HCT116 (cell line): ENCODE results near the gene OR5K4. TPM values are rescaled to one million over a fixed set of nuclear protein-coding genes. Genes with fewer than 3 reads are reported as not detected.
A peak's percentile ranks its signal among the peaks of the same experiment; 100 is the strongest.

Source experiments
- ATAC-seq: fragments of 200-7000 bp; cut with Tn5 transposase; 2 replicates; pipeline ENCODE4 v1.9.1; 2020; ENCODE audit warnings: mild to moderate bottlenecking, moderate library complexity
- BruUV-seq: library from RNA; stranded (reverse); fragments of 400-500 nt; replicated peaks from 2 replicates; lab custom pipeline; 2021; lab: Mats Ljungman, UMichigan
- CTCF ChIA-PET: fragments of 300-600 bp; sonication (Branson Sonifier 250); formaldehyde crosslinking; loops from one replicate; lab custom pipeline; 2021; ENCODE audit warnings: antibody characterized with exemption; lab: Charles Lee
- POLR2A ChIA-PET: fragments of 300-600, 350-600 bp; sonication (Branson Sonifier 250); formaldehyde crosslinking; loops from one replicate; lab custom pipeline; 2021; ENCODE audit warnings: antibody characterized with exemption; lab: Charles Lee
- RAD21 ChIA-PET, 2 experiments: fragments of 300-600 bp; sonication (Branson Sonifier 250); formaldehyde crosslinking; loops; one replicate each; lab custom pipeline; 2023; ENCODE audit warnings: low total read pairs in 2 of 2; ENCODE audit not compliant: uncharacterized antibody in 2 of 2, unreplicated experiment in 2 of 2, low non-redundant PET in 1 of 2; lab: Charles Lee
- DNase-seq: peaks from one replicate; pipeline ENCODE4 v3.0.0-alpha.2; 2010; ENCODE audit warnings: low read depth, low spot score
- H2AFZ ChIP-seq: fragments of 200-600 bp; shearing (Covaris generic), sonication (generic); 2 replicates; pipeline ENCODE4 v1.6.1; 2017; ENCODE audit warnings: low read depth, mixed run types, mixed read lengths, antibody characterized with exemption, low read length; ENCODE audit not compliant: poor library complexity, severe bottlenecking
- H3K27ac ChIP-seq: 2 replicates; pipeline ENCODE4 v1.5.1; 2012; ENCODE audit warnings: low read depth, low read length
- H3K27me3 ChIP-seq: fragments of 200-600 bp; sonication (generic); 2 replicates; pipeline ENCODE4 v1.6.1; 2016; ENCODE audit warnings: mixed run types, low read length, mixed read lengths; ENCODE audit not compliant: insufficient read depth
- H3K36me3 ChIP-seq, 2 experiments: fragments of 200-500 bp in 1 of 2; fragments of 200-600 bp in 1 of 2; sonication (Bioruptor generic) in 1 of 2; sonication (generic) in 1 of 2; 2 replicates each; pipeline versions ENCODE4 v1.5.1 to v1.6.1; 2014 to 2016; ENCODE audit warnings: low read length in 2 of 2, inconsistent platforms in 1 of 2, mixed read lengths in 1 of 2, mixed run types in 1 of 2; ENCODE audit not compliant: insufficient read depth in 2 of 2, control insufficient read depth in 1 of 2
- H3K4me1 ChIP-seq, 2 experiments: fragments of 200-600 bp in 1 of 2; sonication (generic) in 1 of 2; 2 replicates each; pipeline versions ENCODE4 v1.5.1 to v1.6.1; 2012 to 2017; ENCODE audit warnings: low read length in 2 of 2, inconsistent platforms in 1 of 2, mild to moderate bottlenecking in 1 of 2, mixed read lengths in 1 of 2, mixed run types in 1 of 2, moderate library complexity in 1 of 2; ENCODE audit not compliant: insufficient read depth in 2 of 2, control insufficient read depth in 1 of 2
- H3K4me2 ChIP-seq: fragments of 200-600 bp; sonication (generic); 2 replicates; pipeline ENCODE4 v1.6.1; 2017; ENCODE audit warnings: mixed run types, low read length, mixed read lengths
- H3K4me3 ChIP-seq, 2 experiments: fragments of 200-600 bp in 1 of 2; sonication (generic) in 1 of 2; replicated peaks in 1 of 2; 2 replicates each; pipeline ENCODE4 v1.5.1; 2011 to 2016; ENCODE audit warnings: low read length in 2 of 2, control low read depth in 1 of 2, low read depth in 1 of 2, mild to moderate bottlenecking in 1 of 2, mixed read lengths in 1 of 2, mixed run types in 1 of 2
- H3K79me2 ChIP-seq: fragments of 200-600 bp; sonication (generic); 2 replicates; pipeline ENCODE4 v1.6.1; 2017; ENCODE audit warnings: mild to moderate bottlenecking, mixed run types, low read length, moderate library complexity, mixed read lengths; ENCODE audit not compliant: insufficient read depth
- H3K9ac ChIP-seq: fragments of 200-600 bp; sonication (generic); 2 replicates; pipeline ENCODE4 v1.6.1; 2016; ENCODE audit warnings: low read length, mixed read lengths
- H3K9me2 ChIP-seq: fragments of 200-600 bp; sonication (generic), shearing (Covaris generic); 2 replicates; pipeline ENCODE4 v1.6.1; 2017; ENCODE audit warnings: mixed run types, mild to moderate bottlenecking, moderate library complexity; ENCODE audit not compliant: insufficient read depth
- H3K9me3 ChIP-seq, 2 experiments: fragments of 200-500 bp in 1 of 2; fragments of 200-600 bp in 1 of 2; sonication (Bioruptor generic) in 1 of 2; sonication (generic) in 1 of 2; 2 replicates each; pipeline ENCODE4 v1.6.1; 2014 to 2017; ENCODE audit warnings: low read length in 2 of 2, mixed read lengths in 2 of 2, inconsistent platforms in 1 of 2, low read depth in 1 of 2, mild to moderate bottlenecking in 1 of 2, mixed run types in 1 of 2, moderate library complexity in 1 of 2; ENCODE audit not compliant: control insufficient read depth in 1 of 2, insufficient read depth in 1 of 2
- H4K20me1 ChIP-seq: fragments of 200-600 bp; sonication (generic), shearing (Covaris generic); 2 replicates; pipeline ENCODE4 v1.6.1; 2017; ENCODE audit warnings: mixed run types, mild to moderate bottlenecking, moderate library complexity; ENCODE audit not compliant: insufficient read depth
- CEBPB ChIP-seq: IDR thresholded peaks from 2 replicates; pipeline ENCODE4 v1.6.1; 2012; ENCODE audit warnings: low read depth
- CTCF ChIP-seq, 3 experiments: fragments of 200-600 bp in 1 of 3; sonication (generic) in 1 of 3; IDR thresholded peaks in 2 of 3; conservative IDR thresholded peaks in 1 of 3; 2 replicates each; pipeline ENCODE4 v1.5.1; 2012 to 2017; ENCODE audit warnings: low read depth in 2 of 3, low read length in 2 of 3, antibody characterized with exemption in 1 of 3, borderline replicate concordance in 1 of 3, control low read depth in 1 of 3, mild to moderate bottlenecking in 1 of 3, mixed read lengths in 1 of 3, mixed run types in 1 of 3, moderate library complexity in 1 of 3; ENCODE audit not compliant: insufficient read depth in 1 of 3
- ELF1 ChIP-seq: IDR thresholded peaks from 2 replicates; pipeline ENCODE4 v1.6.1; 2012; ENCODE audit warnings: low read depth, borderline replicate concordance
- EZH2 ChIP-seq: fragments of 200-600 bp; sonication (generic); IDR thresholded peaks from 2 replicates; pipeline ENCODE4 v1.6.1; 2017; ENCODE audit warnings: antibody characterized with exemption, mixed run types
- FOSL1 ChIP-seq: IDR thresholded peaks from 2 replicates; pipeline ENCODE4 v1.6.1; 2012; ENCODE audit warnings: low read depth
- MAX ChIP-seq: IDR thresholded peaks from 2 replicates; pipeline ENCODE4 v1.6.1; 2012
- POLR2A ChIP-seq: IDR thresholded peaks from 2 replicates; pipeline ENCODE4 v1.7.0; 2011; ENCODE audit warnings: borderline replicate concordance; ENCODE audit not compliant: insufficient read depth, insufficient read length; ENCODE audit errors: extremely low read depth
- RAD21 ChIP-seq: IDR thresholded peaks from 2 replicates; pipeline ENCODE4 v1.6.1; 2012; ENCODE audit warnings: low read depth, mild to moderate bottlenecking
- SIN3A ChIP-seq: IDR thresholded peaks from 2 replicates; pipeline ENCODE4 v1.6.1; 2012; ENCODE audit warnings: low read depth
- SP1 ChIP-seq: IDR thresholded peaks from 2 replicates; pipeline ENCODE4 v1.6.1; 2012; ENCODE audit warnings: low read depth
- SRF ChIP-seq: IDR thresholded peaks from 2 replicates; pipeline ENCODE4 v1.6.1; 2012; ENCODE audit warnings: low read depth
- ZBTB33 ChIP-seq: IDR thresholded peaks from 2 replicates; pipeline ENCODE4 v1.6.1; 2011; ENCODE audit warnings: mild to moderate bottlenecking, low read length, moderate library complexity; ENCODE audit not compliant: insufficient replicate concordance; ENCODE audit errors: extremely low read depth
- intact Hi-C: fragments of 100-400 bp; cut with micrococcal nuclease; formaldehyde crosslinking; loops from 2 replicates; pipeline ENCODE4 v1.10.0; 2022
- total RNA-seq: library from RNA; stranded (reverse); gene quantifications from one replicate; pipeline ENCODE4 v1.2.1, GENCODE V29; 2021; ENCODE audit not compliant: unreplicated experiment

The OR5K4 gene
- total RNA-seq, 1 experiment from 2014 or later: not detected

- ATAC-seq (peak; percentile 82), DNase-seq (peak; percentile 43)
- Histone ChIP-seq H3K9ac (no peak overlapping the region), H3K9me2 (no peaks in the 10 kb centered on the region), H2AFZ (no peak overlapping the region), H3K9me3 (no peaks in the 10 kb centered on the region), H3K4me3 (no peak overlapping the region), H3K36me3 (no peaks in the 10 kb centered on the region), H3K27ac (no peak overlapping the region), H3K79me2 (no peaks in the 10 kb centered on the region), H3K4me1 (peaks cover 0 to 17% of the 10 kb centered on the region in 2 experiments; a peak in 2 of 4 replicates), H4K20me1 (no peaks in the 10 kb centered on the region), H3K4me2 (no peak overlapping the region), H3K27me3 (0 out of 2 replicates have a peak, but pooled peaks cover 4% of the 10 kb centered on the region)
- TF ChIP-seq CTCF (IDR thresholded peaks at IDR 0.05 in 2 of 3, conservative IDR thresholded peaks at IDR 0.05 in 1 of 3; ENCODE audit: borderline replicate concordance in 1 of 3, insufficient read depth in 1 of 3, low read depth in 2 of 3, low read length in 2 of 3) (peak; percentile 40 to 54 (median 42); a peak in 5 of 6 replicates), RAD21 (peak; percentile 73), EZH2 (no peak)
- intact Hi-C loops: loop anchor here (5.0 kb wide), 2 partner anchors 238 to 253 kb away; no protein-coding TSS in a partner anchor
- POLR2A ChIA-PET: no interaction called here
- BruUV-seq: no TSS peak
- RAD21 ChIA-PET: interaction anchor here in 1 of 2 experiments (1.0 kb wide), 1 partner anchor 239 kb away, joined by 3 read pairs; no protein-coding TSS in a partner anchor
- CTCF ChIA-PET: interaction anchor here (0.9 to 2.8 kb wide), 5 partner anchors 10 to 323 kb away, joined by 3 to 8 read pairs (median 3); no protein-coding TSS in a partner anchor
Measured at GRCh38 chr3:98333989-98334606, 19.6 kb upstream of the OR5K4 start.

GRCh38 chr3:98339031-98339430, 14.6 kb upstream of the OR5K4 start:
- CTCF ChIA-PET: no interaction called here
- DNase-seq (no peak), ATAC-seq (no peak)
- no TSS peak for BruUV-seq
- Histone ChIP-seq H3K4me2 (no peak overlapping the region), H3K9me2 (no peaks in the 10 kb centered on the region), H3K4me3 (no peak overlapping the region), H3K27ac (no peak overlapping the region), H3K9me3 (no peaks in the 10 kb centered on the region), H4K20me1 (no peaks in the 10 kb centered on the region), H3K36me3 (no peaks in the 10 kb centered on the region), H3K79me2 (no peaks in the 10 kb centered on the region), H3K27me3 (no peaks in the 10 kb centered on the region), H3K4me1 (peaks cover 0 to 11% of the 10 kb centered on the region in 2 experiments; a peak in 2 of 4 replicates), H3K9ac (no peak overlapping the region), H2AFZ (no peak overlapping the region)
- intact Hi-C loops: no loop called here
- RAD21 ChIA-PET: no interaction called here
- POLR2A ChIA-PET: no interaction called here
- TF ChIP-seq CTCF (IDR thresholded peaks at IDR 0.05 in 2 of 3, conservative IDR thresholded peaks at IDR 0.05 in 1 of 3; ENCODE audit: borderline replicate concordance in 1 of 3, insufficient read depth in 1 of 3, low read depth in 2 of 3, low read length in 2 of 3): no peak
- TF ChIP-seq MAX: no peak
- TF ChIP-seq ZBTB33: no peak
- TF ChIP-seq FOSL1: no peak
- no peak for TF ChIP-seq EZH2
- TF ChIP-seq POLR2A: no peak
- no peak for TF ChIP-seq RAD21
- no peak for TF ChIP-seq SRF
- TF ChIP-seq SP1: no peak
- no peak for TF ChIP-seq SIN3A
- TF ChIP-seq CEBPB: no peak
- no peak for TF ChIP-seq ELF1
